Activated CD8-positive, alpha-beta T cell treated with anti-CD3 and anti-CD28 coated beads, Interleukin-2, amount 10 ng/mL, durations not matched to agents 7 days and 5 days (primary cell): Measurements from ENCODE around the gene SMARCA4. TPM values are rescaled to one million over a fixed set of nuclear protein-coding genes. Genes with fewer than 3 reads are reported as not detected.

Experiments used
- ATAC-seq: fragments of 150-1000 bp; cut with Tn5 transposase; one replicate; pipeline ENCODE4 v1.10.0; 2021; ENCODE audit warnings: moderate library complexity
- CTCF ChIA-PET: fragments of 350-600 bp; sonication (Branson Sonifier 250); formaldehyde crosslinking; loops from one replicate; lab custom pipeline; 2021; ENCODE audit warnings: antibody characterized with exemption; lab: Charles Lee
- POLR2A ChIA-PET: fragments of 350-600 bp; sonication (Branson Sonifier 250); formaldehyde crosslinking; loops from one replicate; lab custom pipeline; 2021; ENCODE audit warnings: antibody characterized with exemption; lab: Charles Lee
- DNase-seq: peaks from one replicate; pipeline ENCODE4 v3.0.0-alpha.2; 2020
- H3K27ac Mint-ChIP-seq: one replicate; pipeline ENCODE4 v1.8.0; 2021; ENCODE audit warnings: mild to moderate bottlenecking, mixed read lengths
- H3K27me3 Mint-ChIP-seq: one replicate; pipeline ENCODE4 v1.8.0; 2021; ENCODE audit warnings: low read depth, mixed read lengths
- H3K36me3 Mint-ChIP-seq: one replicate; pipeline ENCODE4 v1.8.0; 2021; ENCODE audit warnings: low read depth, mixed read lengths
- H3K4me1 Mint-ChIP-seq: one replicate; pipeline ENCODE4 v1.8.0; 2021; ENCODE audit warnings: low read depth, mixed read lengths
- H3K4me3 Mint-ChIP-seq: one replicate; pipeline ENCODE4 v1.8.0; 2021; ENCODE audit warnings: mild to moderate bottlenecking, mixed read lengths
- H3K9me3 Mint-ChIP-seq: one replicate; pipeline ENCODE4 v1.8.0; 2022; ENCODE audit warnings: mixed read lengths; ENCODE audit not compliant: insufficient read depth
- total RNA-seq, 2 experiments: library from RNA; stranded (reverse); gene quantifications; one replicate each; pipeline ENCODE4 v1.2.3, GENCODE V29; 2021

Gene SMARCA4
- total RNA-seq, result 100 to 1,000 TPM; 108 to 115 TPM

GRCh38 chr19:10960314-10961072 is at the start of gene SMARCA4:
SMARCA4 (plus strand) TSS chr19:10961030; CDS start chr19:10984152, 23,122 bp downstream.
- ATAC-seq, result peak; percentile 86
- ChIA-PET CTCF (interaction anchor here (1.1 kb wide), 1 partner anchor 18 kb away, joined by 4 read pairs; no protein-coding TSS in a partner anchor), POLR2A (interaction anchor here (0.5 to 1.4 kb wide), 7 partner anchors 18 to 1477 kb away, joined by 3 to 6 read pairs (median 3); partner anchors contain the start of genes LDLR and ODAD3)
- DNase-seq, result peak; percentile 97
- Mint-ChIP-seq H3K27me3 (no peaks in the 10 kb centered on the region), H3K4me3 (peak within 1 kb of the TSS; percentile 92), H3K27ac (peak within 1 kb of the TSS; percentile 92), H3K36me3 (peaks cover 5% of the 10 kb centered on the region), H3K4me1 (peaks cover 41% of the 10 kb centered on the region), H3K9me3 (no peaks in the 10 kb centered on the region)

- Mint-ChIP-seq H3K4me1 (no peaks in the 10 kb centered on the region), H3K4me3 (no peak overlapping the region), H3K9me3 (no peaks in the 10 kb centered on the region), H3K27ac (no peak overlapping the region), H3K36me3 (peaks cover 7% of the 10 kb centered on the region), H3K27me3 (no peaks in the 10 kb centered on the region)
- ChIA-PET POLR2A (no interaction called here), CTCF (interaction anchor here (2.0 kb wide), 1 partner anchor 30 kb away, joined by 6 read pairs; no protein-coding TSS in a partner anchor)
- DNase-seq, result no peak
- ATAC-seq, result no peak
Observed at GRCh38 chr19:10911579-10912363, 49.1 kb upstream of the SMARCA4 start.

- no peak overlapping the region for H3K27ac Mint-ChIP-seq
- H3K9me3 Mint-ChIP-seq, result no peaks in the 10 kb centered on the region
- POLR2A ChIA-PET, result interaction anchor here (0.7 kb wide), 1 partner anchor 12 kb away, joined by 3 read pairs; no protein-coding TSS in a partner anchor
- no peaks in the 10 kb centered on the region for H3K4me1 Mint-ChIP-seq
- CTCF ChIA-PET, result interaction anchor here (2.0 kb wide), 1 partner anchor 29 kb away, joined by 6 read pairs; no protein-coding TSS in a partner anchor
- ATAC-seq, result no peak
- H3K36me3 Mint-ChIP-seq, result peaks cover 7% of the 10 kb centered on the region
- no peak overlapping the region for H3K4me3 Mint-ChIP-seq
- DNase-seq, result no peak
- H3K27me3 Mint-ChIP-seq, result no peaks in the 10 kb centered on the region
Observed at GRCh38 chr19:10912619-10913018, 48.2 kb upstream of the SMARCA4 start.

GRCh38 chr19:10913716-10914340 is 47.0 kb upstream of the SMARCA4 start:
- Mint-ChIP-seq H3K36me3 (peaks cover 6% of the 10 kb centered on the region), H3K27me3 (no peaks in the 10 kb centered on the region), H3K4me1 (no peaks in the 10 kb centered on the region), H3K27ac (no peak overlapping the region), H3K4me3 (no peak overlapping the region), H3K9me3 (no peaks in the 10 kb centered on the region)
- DNase-seq (no peak), ATAC-seq (no peak)
- ChIA-PET CTCF (no interaction called here), POLR2A (no interaction called here)

GRCh38 chr19:10915130-10916091 is 45.4 kb upstream of the SMARCA4 start:
- no peaks in the 10 kb centered on the region for H3K4me1 Mint-ChIP-seq
- DNase-seq (no peak), ATAC-seq (no peak)
- CTCF ChIA-PET, result no interaction called here
- H3K4me3 Mint-ChIP-seq, result no peak overlapping the region
- peaks cover 4% of the 10 kb centered on the region for H3K36me3 Mint-ChIP-seq
- H3K27ac Mint-ChIP-seq, result no peak overlapping the region
- POLR2A ChIA-PET, result no interaction called here
- no peaks in the 10 kb centered on the region for H3K27me3 Mint-ChIP-seq
- no peaks in the 10 kb centered on the region for H3K9me3 Mint-ChIP-seq

GRCh38 chr19:10916602-10917001 is 44.2 kb upstream of the SMARCA4 start:
- Mint-ChIP-seq H3K36me3 (peaks cover 7% of the 10 kb centered on the region), H3K27me3 (no peaks in the 10 kb centered on the region), H3K4me3 (no peak overlapping the region), H3K27ac (no peak overlapping the region), H3K9me3 (no peaks in the 10 kb centered on the region), H3K4me1 (no peaks in the 10 kb centered on the region)
- DNase-seq, result no peak
- POLR2A ChIA-PET, result no interaction called here
- CTCF ChIA-PET, result no interaction called here
- ATAC-seq, result no peak

GRCh38 chr19:10918359-10918758 is 42.5 kb upstream of the SMARCA4 start:
- ATAC-seq, result no peak
- H3K4me1 Mint-ChIP-seq, result no peaks in the 10 kb centered on the region
- peaks cover 7% of the 10 kb centered on the region for H3K36me3 Mint-ChIP-seq
- CTCF ChIA-PET, result interaction anchor here (0.8 to 0.9 kb wide), 2 partner anchors 54 to 117 kb away, joined by 3 read pairs; no protein-coding TSS in a partner anchor
- H3K9me3 Mint-ChIP-seq, result no peaks in the 10 kb centered on the region
- H3K27me3 Mint-ChIP-seq, result no peaks in the 10 kb centered on the region
- no peak for DNase-seq
- POLR2A ChIA-PET, result no interaction called here
- no peak overlapping the region for H3K4me3 Mint-ChIP-seq
- H3K27ac Mint-ChIP-seq, result no peak overlapping the region

GRCh38 chr19:10919352-10920287 is 41.2 kb upstream of the SMARCA4 start:
- POLR2A ChIA-PET, result no interaction called here
- Mint-ChIP-seq H3K9me3 (no peaks in the 10 kb centered on the region), H3K4me1 (no peaks in the 10 kb centered on the region), H3K27me3 (no peaks in the 10 kb centered on the region), H3K36me3 (peaks cover 7% of the 10 kb centered on the region), H3K4me3 (no peak overlapping the region), H3K27ac (peak overlapping the region; percentile 5)
- ATAC-seq (no peak), DNase-seq (no peak)
- CTCF ChIA-PET, result interaction anchor here (0.7 kb wide), 1 partner anchor 22 kb away, joined by 3 read pairs; no protein-coding TSS in a partner anchor

- ATAC-seq (no peak), DNase-seq (no peak)
- no peak overlapping the region for H3K4me3 Mint-ChIP-seq
- POLR2A ChIA-PET, result no interaction called here
- H3K27me3 Mint-ChIP-seq, result no peaks in the 10 kb centered on the region
- H3K4me1 Mint-ChIP-seq, result no peaks in the 10 kb centered on the region
- H3K36me3 Mint-ChIP-seq, result peaks cover 9% of the 10 kb centered on the region
- no peak overlapping the region for H3K27ac Mint-ChIP-seq
- CTCF ChIA-PET, result no interaction called here
- H3K9me3 Mint-ChIP-seq, result no peaks in the 10 kb centered on the region
Observed at GRCh38 chr19:10920288-10920655, 40.6 kb upstream of the SMARCA4 start.

GRCh38 chr19:10920781-10921180 is 40.0 kb upstream of the SMARCA4 start:
- ChIA-PET POLR2A (no interaction called here), CTCF (no interaction called here)
- no peaks in the 10 kb centered on the region for H3K27me3 Mint-ChIP-seq
- H3K9me3 Mint-ChIP-seq, result no peaks in the 10 kb centered on the region
- H3K4me3 Mint-ChIP-seq, result no peak overlapping the region
- no peak for DNase-seq
- ATAC-seq, result no peak
- H3K4me1 Mint-ChIP-seq, result no peaks in the 10 kb centered on the region
- peaks cover 11% of the 10 kb centered on the region for H3K36me3 Mint-ChIP-seq
- no peak overlapping the region for H3K27ac Mint-ChIP-seq
